ENCODE results near the gene SH2D5. TPM values are rescaled to one million over a fixed set of nuclear protein-coding genes. Genes with fewer than 3 reads are reported as not detected.

The SH2D5 gene
- total and polyA plus RNA-seq, 2 donors (not counting 3 experiments of a cell fraction or from before 2014, with no cell fraction given) = 0.23 to 1.0 TPM

- Histone ChIP-seq H3K9me3 (replicated peaks; ENCODE audit: control insufficient read depth, insufficient read depth, low read length) (no peaks in the 10 kb centered on the region), H3K4me3 (replicated peaks in 1 of 3; ENCODE audit: insufficient read depth in 1 of 3, low read depth in 1 of 3, low read length in 3 of 3) (no peak overlapping the region), H3K79me2 (ENCODE audit: control insufficient read depth, insufficient read depth, low read length) (no peaks in the 10 kb centered on the region), H3K27ac (ENCODE audit: insufficient read depth, low read depth, low read length) (no peak overlapping the region), H3K36me3 (ENCODE audit: control insufficient read depth in 2 of 2, extremely low read depth in 1 of 2, insufficient read depth in 2 of 2, low read length in 2 of 2) (no peaks in the 10 kb centered on the region), H2AFZ (ENCODE audit: low read depth, low read length) (no peak overlapping the region), H3K4me2 (ENCODE audit: insufficient read depth, low read length) (no peak overlapping the region), H3K9ac (replicated peaks; ENCODE audit: extremely low read depth, insufficient read depth, low read length) (no peak overlapping the region), H4K20me1 (replicated peaks; ENCODE audit: control insufficient read depth, extremely low read depth, insufficient read depth, low read length) (no peaks in the 10 kb centered on the region), H3K9me1 (replicated peaks; ENCODE audit: control insufficient read depth, extremely low read depth, insufficient read depth, low read length) (no peaks in the 10 kb centered on the region), H3K27me3 (ENCODE audit: control insufficient read depth in 2 of 2, insufficient read depth in 2 of 2, low read length in 2 of 2) (no peaks in the 10 kb centered on the region), H3K4me1 (ENCODE audit: control insufficient read depth, extremely low read depth, insufficient read depth, low read length) (no peaks in the 10 kb centered on the region)
- dilution Hi-C loops (cut with MboI; ENCODE audit: extremely low pct_ligation_motif_present, low sequenced_read_pairs) = no loop called here
- ChIA-PET POLR2A (no interaction called here), CTCF (interaction anchor here (1.3 to 1.4 kb wide), 2 partner anchors 13 to 14 kb away, joined by 4 to 5 read pairs; no protein-coding TSS in a partner anchor)
- no peak for TF ChIP-seq MYC (IDR thresholded peaks at IDR 0.05; ENCODE audit: low read depth, low read length)
- no peak for TF ChIP-seq JUN (IDR thresholded peaks at IDR 0.05; ENCODE audit: borderline replicate concordance, insufficient read depth, insufficient read length, low read depth)
- TF ChIP-seq GATA2 (IDR thresholded peaks at IDR 0.05; ENCODE audit: insufficient read depth, insufficient read length, low read depth, low read length) = no peak
- TF ChIP-seq MAX (IDR thresholded peaks at IDR 0.05; ENCODE audit: insufficient read depth, insufficient read length) = no peak
- no peak for TF ChIP-seq POLR2A (IDR thresholded peaks at IDR 0.05; ENCODE audit: low read depth, low read length)
- no peak for TF ChIP-seq EZH2 (IDR thresholded peaks at IDR 0.05; ENCODE audit: borderline replicate concordance, low read depth, low read length, severe bottlenecking)
- TF ChIP-seq FOS (IDR thresholded peaks at IDR 0.05; ENCODE audit: borderline replicate concordance, insufficient read depth, low read length) = no peak
- FAIRE-seq = no peak
- no TSS peak for BruUV-seq (replicated peaks)
- intact Hi-C loops (cut with micrococcal nuclease) = no loop called here
- no peak for DNase-seq (ENCODE audit: low read depth, low spot score)
Observed at GRCh38 chr1:20711285-20712214, 21.0 kb downstream of the SH2D5 start.

Measured in endothelial cell of umbilical vein (primary cell).